ENCODE measurements around the gene AFAP1. TPM values are rescaled to one million over a fixed set of nuclear protein-coding genes. Genes with fewer than 3 reads are reported as not detected.

Gene AFAP1
- total RNA-seq, 1 donor from 2014 or later: 28.7 TPM

- no peaks in the 10 kb centered on the region for H3K27me3 ChIP-seq
- no peak for ATAC-seq
- intact Hi-C loops (cut with DNase I): no loop called here
- H3K36me3 ChIP-seq: no peaks in the 10 kb centered on the region
- H3K4me3 ChIP-seq: no peak overlapping the region
- H3K9me3 ChIP-seq: no peaks in the 10 kb centered on the region
- no peak for TF ChIP-seq CTCF (IDR thresholded peaks at IDR 0.05)
- peaks cover 21% of the 10 kb centered on the region for H3K4me1 ChIP-seq
- H3K27ac ChIP-seq: peak overlapping the region; percentile 33
- DNase-seq: peak; percentile 10
Measured at GRCh38 chr4:7821245-7822136, 118.2 kb downstream of the AFAP1 start.

- no peaks in the 10 kb centered on the region for H3K27me3 ChIP-seq
- no peak overlapping the region for H3K27ac ChIP-seq
- intact Hi-C loops (cut with DNase I): no loop called here
- ATAC-seq: no peak
- no peak overlapping the region for H3K4me3 ChIP-seq
- no peaks in the 10 kb centered on the region for H3K9me3 ChIP-seq
- peaks cover 21% of the 10 kb centered on the region for H3K4me1 ChIP-seq
- H3K36me3 ChIP-seq: peaks cover 7% of the 10 kb centered on the region
- no peak for TF ChIP-seq CTCF (IDR thresholded peaks at IDR 0.05)
- no peak for DNase-seq
Measured at GRCh38 chr4:7820031-7820818, 119.4 kb downstream of the AFAP1 start.

- Histone ChIP-seq H3K4me3 (no peak overlapping the region), H3K4me1 (peaks cover 20% of the 10 kb centered on the region), H3K36me3 (peaks cover 15% of the 10 kb centered on the region), H3K27ac (no peak overlapping the region), H3K27me3 (no peaks in the 10 kb centered on the region), H3K9me3 (no peaks in the 10 kb centered on the region)
- no peak for TF ChIP-seq CTCF (IDR thresholded peaks at IDR 0.05)
- ATAC-seq: no peak
- DNase-seq: peak; percentile 38
- intact Hi-C loops (cut with DNase I): no loop called here
Measured at GRCh38 chr4:7819446-7819845, 120.2 kb downstream of the AFAP1 start.

GRCh38 chr4:7818399-7818911 is 121.2 kb downstream of the AFAP1 start:
- Histone ChIP-seq H3K36me3 (peaks cover 16% of the 10 kb centered on the region), H3K27ac (no peak overlapping the region), H3K27me3 (no peaks in the 10 kb centered on the region), H3K9me3 (no peaks in the 10 kb centered on the region), H3K4me3 (no peak overlapping the region), H3K4me1 (peaks cover 16% of the 10 kb centered on the region)
- ATAC-seq: no peak
- peak; percentile 26 for DNase-seq
- intact Hi-C loops (cut with DNase I): no loop called here
- no peak for TF ChIP-seq CTCF (IDR thresholded peaks at IDR 0.05)

GRCh38 chr4:7817877-7818398 is 121.7 kb downstream of the AFAP1 start:
- intact Hi-C loops (cut with DNase I): no loop called here
- DNase-seq: peak; percentile 22
- H3K4me3 ChIP-seq: no peak overlapping the region
- H3K9me3 ChIP-seq: no peaks in the 10 kb centered on the region
- peaks cover 14% of the 10 kb centered on the region for H3K4me1 ChIP-seq
- ATAC-seq: no peak
- H3K27ac ChIP-seq: no peak overlapping the region
- H3K27me3 ChIP-seq: no peaks in the 10 kb centered on the region
- peaks cover 16% of the 10 kb centered on the region for H3K36me3 ChIP-seq
- no peak for TF ChIP-seq CTCF (IDR thresholded peaks at IDR 0.05)
